LNCAP (cell line): ENCODE data around the gene MBP.

Source experiments
- CTCF ChIP-seq: fragments of 450-650 bp; IDR thresholded peaks from 2 replicates; pipeline ENCODE4 v1.5.1; 2017; ENCODE audit warnings: mild to moderate bottlenecking

MBP gene

GRCh38 chr18:77136871-77137665 lies 4.5 kb upstream of the MBP start:
- TF ChIP-seq CTCF: no peak

GRCh38 chr18:77136076-77136718 lies 3.6 kb upstream of the MBP start:
- TF ChIP-seq CTCF: no peak

- no peak for TF ChIP-seq CTCF
These were observed 2.9 kb upstream of the MBP start for GRCh38 chr18:77135339-77136075.

- TF ChIP-seq CTCF: no peak
These were observed 2.0 kb upstream of the MBP start for GRCh38 chr18:77134611-77135010.

- TF ChIP-seq CTCF: no peak
These were observed 1.4 kb upstream of the MBP start for GRCh38 chr18:77133835-77134496.

GRCh38 chr18:77133051-77133834 lies 660 bp upstream of the MBP start:
- no peak for TF ChIP-seq CTCF
